Measurements from ENCODE around the gene MTARC2.
"Not testable (repeated sequence)": the region's sequence is repeated elsewhere in the genome, so short reads cannot be mapped to it uniquely, and the experiment has no call there.

Gene MTARC2

GRCh38 chr1:220732137-220732536 lies 16.0 kb upstream of the MTARC2 start:
- no peak for DNase-seq (ENCODE audit: low read depth in 1 of 2, low spot score in 1 of 2)

GRCh38 chr1:220732621-220733020 lies 15.5 kb upstream of the MTARC2 start:
- DNase-seq (ENCODE audit: low read depth in 1 of 2, low spot score in 1 of 2), result no peak

- peak; percentile 38 to 57 for DNase-seq (ENCODE audit: low read depth in 1 of 2, low spot score in 1 of 2)
Observed at GRCh38 chr1:220733086-220733601, 15.0 kb upstream of the MTARC2 start.

GRCh38 chr1:220734571-220735326 lies 13.4 kb upstream of the MTARC2 start:
- no peak for DNase-seq (ENCODE audit: low read depth in 1 of 2, low spot score in 1 of 2)

- DNase-seq (ENCODE audit: low read depth in 1 of 2, low spot score in 1 of 2), result not testable (repeated sequence)
Observed at GRCh38 chr1:220736283-220736682, 11.8 kb upstream of the MTARC2 start.

- no peak for DNase-seq (ENCODE audit: low read depth in 1 of 2, low spot score in 1 of 2)
Observed at GRCh38 chr1:220741349-220741748, 6.8 kb upstream of the MTARC2 start.

- DNase-seq (ENCODE audit: low read depth in 1 of 2, low spot score in 1 of 2), result no peak
Observed at GRCh38 chr1:220741825-220742224, 6.3 kb upstream of the MTARC2 start.

GRCh38 chr1:220742520-220742919 lies 5.6 kb upstream of the MTARC2 start:
- no peak for DNase-seq (ENCODE audit: low read depth in 1 of 2, low spot score in 1 of 2)

GRCh38 chr1:220746851-220747250 lies 1.3 kb upstream of the MTARC2 start:
- DNase-seq (ENCODE audit: low read depth in 1 of 2, low spot score in 1 of 2), result no peak

- DNase-seq (ENCODE audit: low read depth in 1 of 2, low spot score in 1 of 2), result no peak
Observed at GRCh38 chr1:220747437-220748088, 559 bp upstream of the MTARC2 start.

- no peak for DNase-seq (ENCODE audit: low read depth in 1 of 2, low spot score in 1 of 2)
Observed at GRCh38 chr1:220748936-220749335, 814 bp downstream of the MTARC2 start.

GRCh38 chr1:220750131-220750515 lies 2.0 kb downstream of the MTARC2 start:
- DNase-seq (ENCODE audit: low read depth in 1 of 2, low spot score in 1 of 2), result no peak

- no peak for DNase-seq (ENCODE audit: low read depth in 1 of 2, low spot score in 1 of 2)
Observed at GRCh38 chr1:220751111-220751510, 3.0 kb downstream of the MTARC2 start.

GRCh38 chr1:220754212-220754917 lies 6.2 kb downstream of the MTARC2 start:
- DNase-seq (ENCODE audit: low read depth in 1 of 2, low spot score in 1 of 2), result no peak

- DNase-seq (ENCODE audit: low read depth in 1 of 2, low spot score in 1 of 2), result no peak
Observed at GRCh38 chr1:220754918-220755295, 6.8 kb downstream of the MTARC2 start.

GRCh38 chr1:220755309-220755708 lies 7.2 kb downstream of the MTARC2 start:
- DNase-seq (ENCODE audit: low read depth in 1 of 2, low spot score in 1 of 2), result no peak

- DNase-seq (ENCODE audit: low read depth in 1 of 2, low spot score in 1 of 2), result no peak
Observed at GRCh38 chr1:220757441-220757840, 9.3 kb downstream of the MTARC2 start.

GRCh38 chr1:220759147-220759546 lies 11.0 kb downstream of the MTARC2 start:
- no peak for DNase-seq (ENCODE audit: low read depth in 1 of 2, low spot score in 1 of 2)

GRCh38 chr1:220761688-220762427 lies 13.7 kb downstream of the MTARC2 start:
- DNase-seq (ENCODE audit: low read depth in 1 of 2, low spot score in 1 of 2), result no peak

- DNase-seq (ENCODE audit: low read depth in 1 of 2, low spot score in 1 of 2), result no peak
Observed at GRCh38 chr1:220764757-220765156, 16.6 kb downstream of the MTARC2 start.
